Smooth muscle cell (in vitro differentiated cells): ENCODE measurements around the gene FRMD5. TPM values are rescaled to one million over a fixed set of nuclear protein-coding genes. Genes with fewer than 3 reads are reported as not detected.

ENCODE experiments used
- DNase-seq: peaks from one replicate; lab custom pipeline; 2025; ENCODE audit not compliant: unreplicated experiment; lab: John Stamatoyannopoulos, UW
- H2AFZ ChIP-seq: fragments of 200-600 bp; sonication (generic); 2 replicates; pipeline ENCODE4 v1.6.0; 2016; ENCODE audit warnings: antibody characterized with exemption, low read depth, mild to moderate bottlenecking
- H3F3A ChIP-seq: fragments of 200-600 bp; sonication (generic); 2 replicates; pipeline ENCODE4 v1.6.0; 2017; ENCODE audit warnings: antibody characterized with exemption, low read depth
- H3K27ac ChIP-seq: fragments of 200-600 bp; sonication (generic); 2 replicates; pipeline ENCODE4 v1.5.1; 2016; ENCODE audit warnings: low read depth, mild to moderate bottlenecking
- H3K27me3 ChIP-seq: fragments of 200-600 bp; sonication (generic); 2 replicates; pipeline ENCODE4 v1.6.1; 2016; ENCODE audit warnings: low read depth, mild to moderate bottlenecking
- H3K36me3 ChIP-seq: fragments of 200-600 bp; sonication (generic); 2 replicates; pipeline ENCODE4 v1.5.1; 2016; ENCODE audit warnings: low read depth
- H3K4me1 ChIP-seq: fragments of 200-600 bp; sonication (generic); 2 replicates; pipeline ENCODE4 v1.5.1; 2016; ENCODE audit warnings: low read depth
- H3K4me2 ChIP-seq: fragments of 200-600 bp; sonication (generic); 2 replicates; pipeline ENCODE4 v1.6.0; 2016; ENCODE audit warnings: mild to moderate bottlenecking
- H3K4me3 ChIP-seq: fragments of 200-600 bp; sonication (generic); 2 replicates; pipeline ENCODE4 v1.5.1; 2016; ENCODE audit warnings: mild to moderate bottlenecking
- H3K79me2 ChIP-seq: fragments of 200-600 bp; sonication (generic); 2 replicates; pipeline ENCODE4 v1.6.0; 2016; ENCODE audit warnings: low read depth, mild to moderate bottlenecking
- H3K9ac ChIP-seq: fragments of 200-600 bp; sonication (generic); 2 replicates; pipeline ENCODE4 v1.6.0; 2016; ENCODE audit warnings: low read depth
- H3K9me3 ChIP-seq: fragments of 200-600 bp; sonication (generic); replicated peaks from 2 replicates; pipeline ENCODE4 v1.5.1; 2016; ENCODE audit warnings: low read depth
- H4K20me1 ChIP-seq: fragments of 200-600 bp; sonication (generic); 2 replicates; pipeline ENCODE4 v1.6.0; 2016; ENCODE audit warnings: low read depth
- WGBS: methylation state at CpG from one replicate; pipeline ENCODE4 v1.1.7; 2016; ENCODE audit warnings: low lambda C conversion rate; 5-methylcytosine and 5-hydroxymethylcytosine counted together
- polyA plus RNA-seq: library from polyadenylated mRNA; unstranded; fragments of >200 nt; fragmentation: Nextera tagmentation; extraction: Ambion mirVana; gene quantifications from 2 replicates; pipeline ENCODE4 v1.2.1, GENCODE V29; 2016
- total RNA-seq: library from RNA; depleted of rRNA; stranded (reverse); fragments of >200 nt; gene quantifications from 2 replicates; pipeline ENCODE4 v1.2.3, GENCODE V29; 2014
- TF ChIP-seq, protein P1 (sequence below): fragments of 200-600 bp; sonication (generic); IDR thresholded peaks from 2 replicates; pipeline ENCODE4 v1.5.1; 2017; ENCODE audit warnings: borderline replicate concordance, mild to moderate bottlenecking, antibody characterized with exemption; ENCODE audit not compliant: insufficient read depth, poor library complexity, severe bottlenecking

Gene FRMD5
- total and polyA plus RNA-seq, 2 experiments from 2014 or later, result 0.46 to 7.2 TPM

DNA sequence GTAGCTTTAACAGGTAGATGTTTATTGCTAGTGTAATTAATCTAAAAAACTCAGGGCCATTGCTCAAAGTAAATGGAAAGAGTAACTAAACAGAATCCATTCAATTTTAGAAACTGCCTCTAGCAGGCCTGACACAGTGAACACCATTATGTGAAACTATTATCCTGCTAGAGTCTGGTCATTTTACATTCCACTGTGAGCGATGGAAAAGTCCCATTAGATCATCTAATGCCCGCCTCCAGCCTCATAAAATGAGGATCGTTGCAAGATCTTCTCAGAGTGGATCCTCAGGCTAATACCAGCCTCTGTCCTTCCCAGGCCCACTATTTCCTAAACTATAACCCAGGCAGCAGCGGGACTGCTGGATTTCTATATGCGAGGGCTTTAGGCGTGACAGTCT lies 260.6 kb downstream of the FRMD5 start:
- no peaks in the 10 kb centered on the region for H3K27me3 ChIP-seq
- peaks cover 6% of the 10 kb centered on the region for H3F3A ChIP-seq
- DNase-seq, result peak; percentile 11
- H3K4me2 ChIP-seq, result peak overlapping the region; percentile 61
- H4K20me1 ChIP-seq, result peaks cover 3% of the 10 kb centered on the region
- no peaks in the 10 kb centered on the region for H3K36me3 ChIP-seq
- H3K4me1 ChIP-seq, result peaks cover 14% of the 10 kb centered on the region
- peak overlapping the region; percentile 68 for H3K9ac ChIP-seq
- H3K79me2 ChIP-seq, result no peaks in the 10 kb centered on the region
- H3K4me3 ChIP-seq, result no peak overlapping the region
- peak overlapping the region; percentile 84 for H3K27ac ChIP-seq
- peak overlapping the region; percentile 3 for H2AFZ ChIP-seq
- TF ChIP-seq, protein P1, sequence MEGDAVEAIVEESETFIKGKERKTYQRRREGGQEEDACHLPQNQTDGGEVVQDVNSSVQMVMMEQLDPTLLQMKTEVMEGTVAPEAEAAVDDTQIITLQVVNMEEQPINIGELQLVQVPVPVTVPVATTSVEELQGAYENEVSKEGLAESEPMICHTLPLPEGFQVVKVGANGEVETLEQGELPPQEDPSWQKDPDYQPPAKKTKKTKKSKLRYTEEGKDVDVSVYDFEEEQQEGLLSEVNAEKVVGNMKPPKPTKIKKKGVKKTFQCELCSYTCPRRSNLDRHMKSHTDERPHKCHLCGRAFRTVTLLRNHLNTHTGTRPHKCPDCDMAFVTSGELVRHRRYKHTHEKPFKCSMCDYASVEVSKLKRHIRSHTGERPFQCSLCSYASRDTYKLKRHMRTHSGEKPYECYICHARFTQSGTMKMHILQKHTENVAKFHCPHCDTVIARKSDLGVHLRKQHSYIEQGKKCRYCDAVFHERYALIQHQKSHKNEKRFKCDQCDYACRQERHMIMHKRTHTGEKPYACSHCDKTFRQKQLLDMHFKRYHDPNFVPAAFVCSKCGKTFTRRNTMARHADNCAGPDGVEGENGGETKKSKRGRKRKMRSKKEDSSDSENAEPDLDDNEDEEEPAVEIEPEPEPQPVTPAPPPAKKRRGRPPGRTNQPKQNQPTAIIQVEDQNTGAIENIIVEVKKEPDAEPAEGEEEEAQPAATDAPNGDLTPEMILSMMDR, result no peak
- WGBS, result 18% methylated on average over 6 of the region's 6 CpGs
- H3K9me3 ChIP-seq, result no peaks in the 10 kb centered on the region

DNA sequence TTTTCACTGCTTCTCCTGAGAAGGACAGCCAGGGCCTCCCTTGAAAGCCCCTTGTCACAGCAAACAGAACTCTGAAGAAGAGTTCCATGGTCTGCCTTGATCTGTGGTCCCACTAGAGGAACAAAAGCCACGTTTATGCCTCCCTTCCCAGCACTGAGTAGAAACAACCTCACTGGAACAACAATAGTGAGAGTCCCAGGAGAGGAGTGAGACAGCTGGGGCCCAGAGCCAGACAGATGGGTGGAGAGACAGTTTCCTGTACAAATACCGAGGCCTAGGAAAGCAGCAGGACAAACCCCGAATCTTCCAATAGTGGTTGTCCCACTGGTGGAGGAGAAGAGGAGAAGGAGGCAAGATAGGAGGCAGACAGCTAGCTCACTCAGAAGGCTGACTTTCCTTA lies 262.2 kb downstream of the FRMD5 start:
- Histone ChIP-seq H3K4me3 (no peak overlapping the region), H4K20me1 (peaks cover 3% of the 10 kb centered on the region), H3K4me2 (no peak overlapping the region), H3K9ac (no peak overlapping the region), H3K27me3 (no peaks in the 10 kb centered on the region), H3K27ac (no peak overlapping the region), H3F3A (peaks cover 6% of the 10 kb centered on the region), H3K4me1 (peaks cover 14% of the 10 kb centered on the region), H3K79me2 (no peaks in the 10 kb centered on the region), H3K9me3 (no peaks in the 10 kb centered on the region), H3K36me3 (no peaks in the 10 kb centered on the region), H2AFZ (peak overlapping the region; percentile 38)
- no peak for DNase-seq
- WGBS, result 65% methylated on average over 3 of the region's 3 CpGs
- TF ChIP-seq, protein P1, result no peak

DNA sequence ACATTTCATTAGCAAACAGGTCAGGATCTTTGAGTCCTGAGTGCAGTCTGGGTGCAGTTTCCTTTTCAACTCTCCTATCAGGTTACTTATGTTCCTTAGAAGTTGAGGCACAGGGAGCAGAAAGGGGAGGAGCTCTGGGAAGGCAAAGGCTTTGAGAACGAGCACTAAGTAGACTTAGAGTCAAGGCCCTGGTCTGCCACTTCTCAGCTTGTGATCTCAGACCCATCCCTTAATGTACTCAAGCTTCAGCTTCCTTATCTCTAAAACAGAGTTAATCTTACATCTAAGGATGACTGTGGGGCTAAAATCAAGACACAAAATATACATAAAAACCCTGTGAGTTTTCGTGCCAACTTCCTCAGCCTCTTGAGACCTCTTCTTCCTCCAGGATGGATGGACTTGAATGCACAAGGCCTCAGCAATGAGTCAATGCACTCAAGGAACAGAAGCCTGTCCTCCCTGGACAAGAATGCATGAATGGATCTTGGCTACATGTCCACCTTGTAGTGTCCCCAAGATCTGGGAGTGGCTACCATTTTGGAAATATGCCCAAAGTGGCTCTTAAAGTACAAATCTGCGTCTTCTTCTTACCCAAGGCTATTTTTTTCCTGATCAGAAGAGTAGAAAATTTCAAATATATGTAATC lies 263.2 kb downstream of the FRMD5 start:
- Histone ChIP-seq H3F3A (peaks cover 6% of the 10 kb centered on the region), H4K20me1 (peaks cover 3% of the 10 kb centered on the region), H3K4me1 (peaks cover 14% of the 10 kb centered on the region), H3K27me3 (no peaks in the 10 kb centered on the region), H3K36me3 (no peaks in the 10 kb centered on the region), H3K79me2 (no peaks in the 10 kb centered on the region), H3K4me3 (no peak overlapping the region), H2AFZ (no peak overlapping the region), H3K27ac (no peak overlapping the region), H3K9me3 (no peaks in the 10 kb centered on the region), H3K9ac (no peak overlapping the region), H3K4me2 (no peak overlapping the region)
- 65% methylated on average over 3 of the region's 3 CpGs for WGBS
- no peak for DNase-seq
- TF ChIP-seq, protein P1, result no peak

DNA sequence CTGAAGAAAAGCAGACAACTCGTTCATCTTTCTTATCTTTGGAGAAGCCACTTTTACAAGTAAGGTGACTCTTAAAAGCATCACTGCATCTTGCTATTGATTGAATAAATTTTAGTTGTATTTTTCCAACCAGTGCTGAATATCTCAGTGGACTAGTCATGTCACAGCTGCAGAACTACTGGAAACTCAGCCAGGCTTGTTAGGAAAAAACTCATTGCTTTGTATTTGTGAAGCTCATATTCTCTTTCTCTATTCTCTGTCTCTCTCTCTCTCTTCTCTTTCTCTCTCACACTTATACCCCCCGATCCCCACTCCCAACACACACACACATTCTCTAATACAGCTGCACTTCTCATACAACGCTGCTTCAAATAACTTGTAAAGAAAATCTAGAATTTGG lies 264.0 kb downstream of the FRMD5 start:
- no peak overlapping the region for H3K27ac ChIP-seq
- peaks cover 14% of the 10 kb centered on the region for H3K4me1 ChIP-seq
- no peaks in the 10 kb centered on the region for H3K36me3 ChIP-seq
- no peaks in the 10 kb centered on the region for H3K79me2 ChIP-seq
- H3K9me3 ChIP-seq, result no peaks in the 10 kb centered on the region
- no peak overlapping the region for H2AFZ ChIP-seq
- H3K4me2 ChIP-seq, result no peak overlapping the region
- DNase-seq, result no peak
- H3K27me3 ChIP-seq, result no peaks in the 10 kb centered on the region
- peaks cover 6% of the 10 kb centered on the region for H3F3A ChIP-seq
- no peak overlapping the region for H3K9ac ChIP-seq
- H4K20me1 ChIP-seq, result peaks cover 3% of the 10 kb centered on the region
- H3K4me3 ChIP-seq, result no peak overlapping the region
- TF ChIP-seq, protein P1, result no peak
- WGBS, result 79% methylated on average over 3 of the region's 3 CpGs
